ENCODE results near the gene ZMYM5. TPM values are rescaled to one million over a fixed set of nuclear protein-coding genes. Genes with fewer than 3 reads are reported as not detected.
A peak's percentile ranks its signal among the peaks of the same experiment; 100 is the strongest.

The ZMYM5 gene
- total and polyA plus RNA-seq, 9 of the 15 experiments (the other 6 are each of a cell fraction or from before 2014, with no cell fraction given) = 5.4 to 11.9 (median 7.8) TPM

DNA sequence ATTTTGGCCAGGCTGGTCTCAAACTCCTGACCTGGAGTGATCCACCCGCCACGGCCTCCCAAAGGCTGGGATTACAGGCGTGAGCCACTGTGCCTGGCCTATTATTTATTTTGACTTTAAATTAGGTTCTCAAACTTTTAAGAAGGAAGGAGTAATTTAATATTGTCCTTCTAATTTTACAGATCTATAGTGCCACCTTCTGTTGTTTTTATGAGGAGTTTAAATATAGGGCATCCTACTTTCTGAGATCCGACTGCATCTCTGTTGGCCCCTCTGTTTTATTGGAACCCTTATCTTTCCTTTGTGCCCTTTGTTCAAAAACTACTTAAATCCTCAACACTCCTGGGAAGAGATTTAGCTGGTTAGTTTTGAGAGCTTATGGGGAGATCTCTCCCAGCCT lies 25.4 kb upstream of the ZMYM5 start:
- POLR2A ChIA-PET = no interaction called here
- H3K79me2 ChIP-seq (ENCODE audit: control insufficient read depth, insufficient read depth, low read length) = no peaks in the 10 kb centered on the region
- H3K9me3 ChIP-seq (replicated peaks; ENCODE audit: control insufficient read depth, insufficient read depth, low read depth, low read length) = no peaks in the 10 kb centered on the region
- H3K4me1 ChIP-seq (replicated peaks in 1 of 2; ENCODE audit: control insufficient read depth in 2 of 2, insufficient read depth in 2 of 2, low read length in 2 of 2) = no peaks in the 10 kb centered on the region
- no peak overlapping the region for H3K27ac ChIP-seq (ENCODE audit: extremely low read depth, low read depth, low read length)
- CTCF ChIA-PET (ENCODE audit: low intra/inter-chr PET ratio) = no interaction called here
- H3K4me3 ChIP-seq = no peak overlapping the region
- FAIRE-seq (no peak), DNase-seq (ENCODE audit: extremely low read depth in 1 of 4, low spot score in 3 of 4) (no peak), ATAC-seq (no peak)
- intact Hi-C loops (cut with micrococcal nuclease) = no loop called here
- no peaks in the 10 kb centered on the region for H3K9me1 ChIP-seq (ENCODE audit: control insufficient read depth, insufficient read depth, low read length)
- WGBS (ENCODE audit: insufficient coverage, low coverage, missing lambda C conversion rate) = 18% methylated on average over 4 of the region's 4 CpGs
- BruUV-seq (replicated peaks) = no TSS peak
- H4K20me1 ChIP-seq (replicated peaks; ENCODE audit: control insufficient read depth, insufficient read depth, low read length) = no peaks in the 10 kb centered on the region
- in situ Hi-C loops (cut with MboI) = no loop called here
- no peak overlapping the region for H3K9ac ChIP-seq (ENCODE audit: insufficient read depth in 1 of 2, low read depth in 2 of 2, low read length in 2 of 2)
- no peaks in the 10 kb centered on the region for H3K27me3 ChIP-seq (ENCODE audit: control insufficient read depth in 2 of 2, insufficient read depth in 2 of 2, low read length in 2 of 2)
- TF ChIP-seq RAD21 (CRISPR knock-in tag; conservative IDR thresholded peaks at IDR 0.05 in 1 of 2, IDR thresholded peaks at IDR 0.05 in 1 of 2) (peak in 1 of 2 experiments; percentile 27; a peak in 2 of 4 replicates), ZNF764 (CRISPR knock-in tag; IDR thresholded peaks at IDR 0.05; ENCODE audit: low read depth) (no peak), XRCC3 (IDR thresholded peaks at IDR 0.05) (no peak), ZNF23 (CRISPR knock-in tag; IDR thresholded peaks at IDR 0.05) (no peak), ZNF165 (CRISPR knock-in tag; IDR thresholded peaks at IDR 0.05; ENCODE audit: borderline replicate concordance) (no peak)
- TF ChIP-seq, protein P1, sequence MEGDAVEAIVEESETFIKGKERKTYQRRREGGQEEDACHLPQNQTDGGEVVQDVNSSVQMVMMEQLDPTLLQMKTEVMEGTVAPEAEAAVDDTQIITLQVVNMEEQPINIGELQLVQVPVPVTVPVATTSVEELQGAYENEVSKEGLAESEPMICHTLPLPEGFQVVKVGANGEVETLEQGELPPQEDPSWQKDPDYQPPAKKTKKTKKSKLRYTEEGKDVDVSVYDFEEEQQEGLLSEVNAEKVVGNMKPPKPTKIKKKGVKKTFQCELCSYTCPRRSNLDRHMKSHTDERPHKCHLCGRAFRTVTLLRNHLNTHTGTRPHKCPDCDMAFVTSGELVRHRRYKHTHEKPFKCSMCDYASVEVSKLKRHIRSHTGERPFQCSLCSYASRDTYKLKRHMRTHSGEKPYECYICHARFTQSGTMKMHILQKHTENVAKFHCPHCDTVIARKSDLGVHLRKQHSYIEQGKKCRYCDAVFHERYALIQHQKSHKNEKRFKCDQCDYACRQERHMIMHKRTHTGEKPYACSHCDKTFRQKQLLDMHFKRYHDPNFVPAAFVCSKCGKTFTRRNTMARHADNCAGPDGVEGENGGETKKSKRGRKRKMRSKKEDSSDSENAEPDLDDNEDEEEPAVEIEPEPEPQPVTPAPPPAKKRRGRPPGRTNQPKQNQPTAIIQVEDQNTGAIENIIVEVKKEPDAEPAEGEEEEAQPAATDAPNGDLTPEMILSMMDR (IDR thresholded peaks at IDR 0.05 in 2 of 3, conservative IDR thresholded peaks at IDR 0.05 in 1 of 3; ENCODE audit: insufficient read depth in 2 of 3, low read depth in 1 of 3, low read length in 3 of 3) = peak in 1 of 3 experiments; percentile 19; a peak in 1 of 6 replicates
- TF ChIP-seq, protein P2, sequence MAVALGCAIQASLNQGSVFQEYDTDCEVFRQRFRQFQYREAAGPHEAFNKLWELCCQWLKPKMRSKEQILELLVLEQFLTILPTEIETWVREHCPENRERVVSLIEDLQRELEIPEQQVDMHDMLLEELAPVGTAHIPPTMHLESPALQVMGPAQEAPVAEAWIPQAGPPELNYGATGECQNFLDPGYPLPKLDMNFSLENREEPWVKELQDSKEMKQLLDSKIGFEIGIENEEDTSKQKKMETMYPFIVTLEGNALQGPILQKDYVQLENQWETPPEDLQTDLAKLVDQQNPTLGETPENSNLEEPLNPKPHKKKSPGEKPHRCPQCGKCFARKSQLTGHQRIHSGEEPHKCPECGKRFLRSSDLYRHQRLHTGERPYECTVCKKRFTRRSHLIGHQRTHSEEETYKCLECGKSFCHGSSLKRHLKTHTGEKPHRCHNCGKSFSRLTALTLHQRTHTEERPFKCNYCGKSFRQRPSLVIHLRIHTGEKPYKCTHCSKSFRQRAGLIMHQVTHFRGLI (CRISPR knock-in tag; IDR thresholded peaks at IDR 0.05) = no peak
- H2AFZ ChIP-seq (ENCODE audit: low read depth, low read length) = no peak overlapping the region
- no peaks in the 10 kb centered on the region for H3K36me3 ChIP-seq (ENCODE audit: control insufficient read depth, insufficient read depth, low read length)
- H3K4me2 ChIP-seq (ENCODE audit: insufficient read depth, low read length) = no peak overlapping the region
